ENCODE data around the gene CDH20. TPM values are rescaled to one million over a fixed set of nuclear protein-coding genes. Genes with fewer than 3 reads are reported as not detected.

Gene CDH20
- total RNA-seq, 1 donor from 2014 or later: not detected

GRCh38 chr18:61388010-61388409 is 54.8 kb downstream of the CDH20 start:
- Histone ChIP-seq H3K27me3 (ENCODE audit: control insufficient read depth, insufficient read depth, low read length) (no peaks in the 10 kb centered on the region), H3K4me3 (ENCODE audit: low read depth, low read length) (no peak overlapping the region), H3K36me3 (ENCODE audit: control insufficient read depth, insufficient read depth, low read length) (no peaks in the 10 kb centered on the region)
- no peak for TF ChIP-seq CTCF (IDR thresholded peaks at IDR 0.05; ENCODE audit: insufficient read depth, low read length, poor library complexity, severe bottlenecking)
- DNase-seq (ENCODE audit: low read depth): no peak

GRCh38 chr18:61394983-61395382 is 61.8 kb downstream of the CDH20 start:
- no peak overlapping the region for H3K4me3 ChIP-seq (ENCODE audit: low read depth, low read length)
- no peak for DNase-seq (ENCODE audit: low read depth)
- no peaks in the 10 kb centered on the region for H3K27me3 ChIP-seq (ENCODE audit: control insufficient read depth, insufficient read depth, low read length)
- no peak for TF ChIP-seq CTCF (IDR thresholded peaks at IDR 0.05; ENCODE audit: insufficient read depth, low read length, poor library complexity, severe bottlenecking)
- H3K36me3 ChIP-seq (ENCODE audit: control insufficient read depth, insufficient read depth, low read length): no peaks in the 10 kb centered on the region

GRCh38 chr18:61397222-61397621 is 64.0 kb downstream of the CDH20 start:
- no peak for DNase-seq (ENCODE audit: low read depth)
- TF ChIP-seq CTCF (IDR thresholded peaks at IDR 0.05; ENCODE audit: insufficient read depth, low read length, poor library complexity, severe bottlenecking): no peak
- Histone ChIP-seq H3K36me3 (ENCODE audit: control insufficient read depth, insufficient read depth, low read length) (no peaks in the 10 kb centered on the region), H3K27me3 (ENCODE audit: control insufficient read depth, insufficient read depth, low read length) (no peaks in the 10 kb centered on the region), H3K4me3 (ENCODE audit: low read depth, low read length) (no peak overlapping the region)

- H3K27me3 ChIP-seq (ENCODE audit: control insufficient read depth, insufficient read depth, low read length): no peaks in the 10 kb centered on the region
- DNase-seq (ENCODE audit: low read depth): no peak
- no peaks in the 10 kb centered on the region for H3K36me3 ChIP-seq (ENCODE audit: control insufficient read depth, insufficient read depth, low read length)
- H3K4me3 ChIP-seq (ENCODE audit: low read depth, low read length): no peak overlapping the region
- no peak for TF ChIP-seq CTCF (IDR thresholded peaks at IDR 0.05; ENCODE audit: insufficient read depth, low read length, poor library complexity, severe bottlenecking)
These were observed 65.9 kb downstream of the CDH20 start for GRCh38 chr18:61398961-61399705.

GRCh38 chr18:61400016-61400635 is 66.9 kb downstream of the CDH20 start:
- Histone ChIP-seq H3K27me3 (ENCODE audit: control insufficient read depth, insufficient read depth, low read length) (no peaks in the 10 kb centered on the region), H3K4me3 (ENCODE audit: low read depth, low read length) (no peak overlapping the region), H3K36me3 (ENCODE audit: control insufficient read depth, insufficient read depth, low read length) (no peaks in the 10 kb centered on the region)
- TF ChIP-seq CTCF (IDR thresholded peaks at IDR 0.05; ENCODE audit: insufficient read depth, low read length, poor library complexity, severe bottlenecking): no peak
- no peak for DNase-seq (ENCODE audit: low read depth)

Measured in kidney epithelial cell (primary cell).